SK-N-SH (cell line): ENCODE results near the gene RASGRP4. TPM values are rescaled to one million over a fixed set of nuclear protein-coding genes. Genes with fewer than 3 reads are reported as not detected.

Experiments
- CTCF ChIA-PET: fragments of 300-600, 350-600 bp; formaldehyde crosslinking; extraction: SDS; loops from one replicate; lab custom pipeline; 2021; lab: Yijun Ruan, JAX
- POLR2A ChIA-PET: fragments of 350-600 bp; sonication (Branson Sonifier 250); formaldehyde crosslinking; extraction: SDS; loops from one replicate; lab custom pipeline; 2020; ENCODE audit warnings: antibody characterized with exemption, inconsistent platforms; lab: Yijun Ruan, JAX
- DNase-seq: peaks from one replicate; pipeline ENCODE4 v3.0.0; 2012
- H2AFZ ChIP-seq: fragments of 200-600 bp; sonication (generic); 2 replicates; pipeline ENCODE4 v1.8.1; 2016; ENCODE audit warnings: antibody characterized with exemption, mild to moderate bottlenecking, low read depth
- H3F3A ChIP-seq: fragments of 200-600 bp; sonication (generic); replicated peaks from 2 replicates; pipeline ENCODE3; 2016; ENCODE audit warnings: antibody characterized with exemption, mild to moderate bottlenecking; ENCODE audit not compliant: insufficient read depth
- H3K27ac ChIP-seq, 2 experiments: fragments of 200-500 bp in 1 of 2; fragments of 200-600 bp in 1 of 2; sonication (Bioruptor generic) in 1 of 2; sonication (generic), shearing (Covaris generic) in 1 of 2; 2 replicates each; pipeline versions ENCODE4 v1.5.1 to v1.6.1; 2014 to 2016; ENCODE audit warnings: low read depth in 2 of 2, inconsistent platforms in 1 of 2, low read length in 1 of 2, mild to moderate bottlenecking in 1 of 2, mixed read lengths in 1 of 2
- H3K27me3 ChIP-seq: fragments of 200-600 bp; sonication (generic), shearing (Covaris generic); 2 replicates; pipeline ENCODE4 v1.6.1; 2016; ENCODE audit warnings: mixed run types; ENCODE audit not compliant: insufficient read depth
- H3K36me3 ChIP-seq, 2 experiments: fragments of 200-500 bp in 1 of 2; fragments of 200-600 bp in 1 of 2; sonication (Bioruptor generic) in 1 of 2; sonication (generic) in 1 of 2; replicated peaks in 1 of 2; 2 replicates each; pipeline versions ENCODE3 to v1.5.1; 2014 to 2016; ENCODE audit warnings: low read length in 1 of 2, mild to moderate bottlenecking in 1 of 2; ENCODE audit not compliant: insufficient read depth in 2 of 2, control insufficient read depth in 1 of 2
- H3K4me1 ChIP-seq, 2 experiments: fragments of 200-500 bp in 1 of 2; fragments of 200-600 bp in 1 of 2; sonication (Bioruptor generic) in 1 of 2; sonication (generic), shearing (Covaris generic) in 1 of 2; 2 replicates each; pipeline versions ENCODE4 v1.5.1 to v1.6.1; 2014 to 2016; ENCODE audit warnings: low read depth in 1 of 2, low read length in 1 of 2, mixed run types in 1 of 2; ENCODE audit not compliant: insufficient read depth in 2 of 2, control insufficient read depth in 1 of 2
- H3K4me2 ChIP-seq: fragments of 200-600 bp; sonication (generic), shearing (Covaris generic); 2 replicates; pipeline ENCODE4 v1.6.1; 2017; ENCODE audit warnings: mixed run types
- H3K4me3 ChIP-seq, 2 experiments: fragments of 200-500 bp in 1 of 2; fragments of 200-600 bp in 1 of 2; sonication (Bioruptor generic) in 1 of 2; sonication (generic), shearing (Covaris generic) in 1 of 2; 2 replicates each; pipeline versions ENCODE4 v1.5.1 to v1.8.1; 2014 to 2016; ENCODE audit warnings: low read depth in 2 of 2, inconsistent platforms in 1 of 2, low read length in 1 of 2, mild to moderate bottlenecking in 1 of 2, mixed read lengths in 1 of 2, moderate library complexity in 1 of 2
- H3K79me2 ChIP-seq: fragments of 200-600 bp; sonication (generic); 2 replicates; pipeline ENCODE4 v1.8.1; 2017; ENCODE audit warnings: mild to moderate bottlenecking; ENCODE audit not compliant: insufficient read depth
- H3K9ac ChIP-seq: fragments of 200-600 bp; sonication (generic); 2 replicates; pipeline ENCODE4 v1.6.1; 2017; ENCODE audit warnings: mixed run types
- H3K9me2 ChIP-seq: fragments of 200-600 bp; sonication (generic); 2 replicates; pipeline ENCODE4 v1.6.1; 2017; ENCODE audit warnings: mixed run types
- H3K9me3 ChIP-seq: fragments of 200-600 bp; sonication (generic); 2 replicates; pipeline ENCODE4 v1.6.1; 2017; ENCODE audit warnings: mixed run types, mild to moderate bottlenecking, moderate library complexity
- H4K20me1 ChIP-seq: fragments of 200-600 bp; sonication (generic); 2 replicates; pipeline ENCODE4 v1.6.1; 2017; ENCODE audit warnings: mild to moderate bottlenecking, mixed run types; ENCODE audit not compliant: insufficient read depth
- CHD2 ChIP-seq: fragments of 150-350 bp; IDR thresholded peaks from 2 replicates; pipeline ENCODE4 v1.6.1; 2018; ENCODE audit warnings: low read length; ENCODE audit not compliant: partially characterized antibody
- ELF1 ChIP-seq: IDR thresholded peaks from 2 replicates; pipeline ENCODE4 v1.4.0; 2012
- FOSL2 ChIP-seq: IDR thresholded peaks from 2 replicates; pipeline ENCODE4 v1.4.0; 2012; ENCODE audit warnings: low read depth, mild to moderate bottlenecking, moderate library complexity, borderline replicate concordance
- GABPA ChIP-seq: IDR thresholded peaks from 2 replicates; pipeline ENCODE4 v1.4.0; 2012; ENCODE audit warnings: low read depth, mild to moderate bottlenecking
- GATA2 ChIP-seq: sonication (generic); formaldehyde crosslinking; IDR thresholded peaks from 2 replicates; pipeline ENCODE4 v1.5.0; 2020; ENCODE audit warnings: mild to moderate bottlenecking, missing genetic modification reagents
- MXI1 ChIP-seq: IDR thresholded peaks from 2 replicates; pipeline ENCODE4 v1.6.1; 2012; ENCODE audit warnings: mild to moderate bottlenecking, low read depth, low read length, improper control_type of control experiment
- POLR2AphosphoS5 ChIP-seq: IDR thresholded peaks from 2 replicates; pipeline ENCODE4 v1.6.1; 2012; ENCODE audit warnings: low read depth, low read length
- RAD21 ChIP-seq: IDR thresholded peaks from 2 replicates; pipeline ENCODE4 v1.6.1; 2012; ENCODE audit warnings: mild to moderate bottlenecking, low read length
- REST ChIP-seq: IDR thresholded peaks from 2 replicates; pipeline ENCODE4 v1.6.1; 2012; ENCODE audit warnings: mild to moderate bottlenecking, low read depth, low read length, moderate library complexity
- RXRA ChIP-seq: IDR thresholded peaks from 2 replicates; pipeline ENCODE4 v1.4.0; 2012; ENCODE audit warnings: low read depth, mild to moderate bottlenecking, borderline replicate concordance
- SIN3A ChIP-seq: IDR thresholded peaks from 2 replicates; pipeline ENCODE4 v1.6.1; 2012; ENCODE audit warnings: low read depth, mild to moderate bottlenecking, low read length, moderate library complexity, borderline replicate concordance
- TAF1 ChIP-seq: IDR thresholded peaks from 2 replicates; pipeline ENCODE4 v1.6.1; 2012; ENCODE audit warnings: low read depth, mild to moderate bottlenecking, low read length, moderate library complexity, borderline replicate concordance
- TCF12 ChIP-seq: IDR thresholded peaks from 2 replicates; pipeline ENCODE4 v1.4.0; 2012
- TEAD4 ChIP-seq: IDR thresholded peaks from 2 replicates; pipeline ENCODE4 v1.4.0; 2012; ENCODE audit warnings: mild to moderate bottlenecking, borderline replicate concordance; ENCODE audit not compliant: insufficient read depth
- USF1 ChIP-seq: IDR thresholded peaks from 2 replicates; pipeline ENCODE4 v1.4.0; 2012; ENCODE audit warnings: low read depth, borderline replicate concordance
- ZBTB33 ChIP-seq: IDR thresholded peaks from 2 replicates; pipeline ENCODE4 v1.4.0; 2012; ENCODE audit warnings: low read depth, borderline replicate concordance
- WGBS: methylation state at CpG from one replicate; pipeline ENCODE4 v1.1.6; 2017; ENCODE audit warnings: low lambda C conversion rate; 5-methylcytosine and 5-hydroxymethylcytosine counted together
- polyA plus RNA-seq, 3 experiments: library from polyadenylated mRNA; depleted of rRNA; stranded (reverse); fragments of >200 nt; gene quantifications; 2 replicates each; pipeline ENCODE4 v1.2.3, GENCODE V29; 2012

Gene RASGRP4
- polyA plus RNA-seq, 1 of the 3 experiments (the other 2 are of a cell fraction): not detected

- no peak overlapping the region for H3K27ac ChIP-seq
- no peak overlapping the region for H2AFZ ChIP-seq
- no peaks in the 10 kb centered on the region for H3K9me2 ChIP-seq
- CTCF ChIA-PET: no interaction called here
- WGBS: 61% methylated on average over 7 of the region's 14 CpGs
- TF ChIP-seq CHD2 (no peak), GABPA (no peak), GATA2 (CRISPR knock-in tag) (no peak), TAF1 (no peak), MXI1 (no peak), ELF1 (no peak), TEAD4 (no peak), FOSL2 (no peak), TCF12 (no peak), SIN3A (no peak), REST (no peak), USF1 (no peak), RAD21 (no peak), POLR2AphosphoS5 (no peak), ZBTB33 (no peak), RXRA (no peak)
- POLR2A ChIA-PET: no interaction called here
- H3K27me3 ChIP-seq: no peaks in the 10 kb centered on the region
- H4K20me1 ChIP-seq: no peaks in the 10 kb centered on the region
- no peaks in the 10 kb centered on the region for H3K4me1 ChIP-seq
- H3F3A ChIP-seq: no peaks in the 10 kb centered on the region
- H3K9me3 ChIP-seq: no peaks in the 10 kb centered on the region
- no peak for DNase-seq
- H3K4me3 ChIP-seq: no peak overlapping the region
- H3K36me3 ChIP-seq: no peaks in the 10 kb centered on the region
- H3K4me2 ChIP-seq: no peak overlapping the region
- H3K9ac ChIP-seq: no peak overlapping the region
- no peaks in the 10 kb centered on the region for H3K79me2 ChIP-seq
These were observed 4.2 kb downstream of the RASGRP4 start for GRCh38 chr19:38421856-38422255.
